Activated T-cell treated with anti-CD3 and anti-CD28 coated beads, Interleukin-2, amount 50 U/mL, for 4 hours (primary cell): ENCODE results near the gene FAM43A. TPM values are rescaled to one million over a fixed set of nuclear protein-coding genes. Genes with fewer than 3 reads are reported as not detected.
A peak's percentile ranks its signal among the peaks of the same experiment; 100 is the strongest.

Experiments used
- ATAC-seq, 2 donors: fragments of 200-7000 bp; cut with Tn5 transposase; one replicate each; pipeline ENCODE4 v1.10.0; 2021
- DNase-seq: peaks from one replicate; pipeline ENCODE4 v3.0.0-alpha.2; 2020
- H3K27me3 Mint-ChIP-seq: one replicate; pipeline ENCODE4 v1.8.0; 2021; ENCODE audit warnings: low read depth, mixed read lengths
- H3K36me3 Mint-ChIP-seq: one replicate; pipeline ENCODE4 v1.8.0; 2022; ENCODE audit warnings: mixed read lengths; ENCODE audit not compliant: insufficient read depth
- H3K4me1 Mint-ChIP-seq: one replicate; pipeline ENCODE4 v1.8.0; 2021; ENCODE audit warnings: low read depth, mixed read lengths
- H3K4me3 Mint-ChIP-seq: one replicate; pipeline ENCODE4 v1.8.0; 2021; ENCODE audit warnings: mild to moderate bottlenecking, moderate library complexity, mixed read lengths
- H3K9me3 Mint-ChIP-seq: one replicate; pipeline ENCODE4 v1.8.0; 2021; ENCODE audit warnings: mixed read lengths
- total RNA-seq, 3 donors: library from RNA; stranded (reverse); gene quantifications; one replicate each; pipeline ENCODE4 v1.2.1, GENCODE V29; 2021

Gene FAM43A
- total RNA-seq, 3 donors from 2014 or later = 9.9 to 27.8 (median 19.8) TPM

DNA sequence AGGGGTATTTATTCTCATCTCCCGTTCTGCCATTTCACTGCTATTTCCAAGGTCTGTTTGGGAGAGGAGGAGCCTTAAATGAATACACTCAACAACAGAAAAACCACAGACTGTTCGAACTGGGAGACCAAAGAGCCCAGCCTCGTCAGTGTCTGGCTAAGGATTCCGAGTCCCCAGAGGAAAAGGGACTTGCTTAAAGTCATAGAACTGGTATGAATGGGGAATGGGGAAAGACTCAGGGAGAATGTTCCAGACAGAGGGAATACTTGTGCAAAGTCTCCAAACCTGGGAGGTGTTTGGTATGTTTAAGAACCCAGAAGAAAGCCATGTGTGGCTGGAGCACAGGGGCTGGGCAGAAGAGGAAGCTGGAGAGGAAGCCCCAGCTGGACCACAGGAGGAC lies 46.9 kb downstream of the FAM43A start:
- Mint-ChIP-seq H3K36me3 (no peaks in the 10 kb centered on the region), H3K27me3 (peaks cover 24% of the 10 kb centered on the region)

DNA sequence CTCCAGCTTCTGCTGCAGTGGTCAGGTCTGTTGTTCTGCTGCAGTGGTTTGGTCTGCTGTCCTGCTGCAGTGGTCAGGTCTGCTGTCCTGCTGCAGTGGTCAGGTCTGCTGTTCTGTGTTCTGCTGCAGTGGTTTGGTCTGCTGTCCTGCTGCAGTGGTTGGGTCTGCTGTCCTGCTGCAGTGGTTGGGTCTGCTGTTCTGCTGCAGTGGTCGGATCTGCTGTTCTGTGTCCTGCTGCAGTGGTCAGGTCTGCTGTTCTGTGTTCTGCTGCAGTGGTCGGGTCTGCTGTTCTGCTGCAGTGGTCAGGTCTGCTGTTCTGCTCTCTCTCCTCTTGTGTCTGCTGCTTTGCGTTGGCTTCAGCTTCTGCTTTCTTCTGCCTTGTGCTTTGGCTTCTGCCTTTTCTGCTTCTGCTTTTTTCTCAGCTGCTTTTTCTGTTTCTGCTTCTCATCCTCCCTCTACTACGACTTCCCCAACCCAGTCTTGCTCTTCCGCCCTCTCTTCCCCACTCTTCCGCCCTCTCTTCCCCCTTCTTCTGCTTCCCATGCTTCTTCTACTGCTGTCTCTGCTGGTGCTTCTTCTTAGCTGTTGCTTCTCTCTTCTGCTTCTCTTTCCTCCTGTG lies 50.7 kb downstream of the FAM43A start:
- no peaks in the 10 kb centered on the region for H3K36me3 Mint-ChIP-seq
- ATAC-seq = peak in 1 of 2 donors; percentile 35
- peaks cover 38% of the 10 kb centered on the region for H3K27me3 Mint-ChIP-seq
- H3K9me3 Mint-ChIP-seq = no peaks in the 10 kb centered on the region
- no peaks in the 10 kb centered on the region for H3K4me1 Mint-ChIP-seq
- no peak overlapping the region for H3K4me3 Mint-ChIP-seq
- DNase-seq = no peak

More for the DNA sequence above, 46.9 kb downstream of the FAM43A start:
- H3K4me1 Mint-ChIP-seq = no peaks in the 10 kb centered on the region
- no peaks in the 10 kb centered on the region for H3K9me3 Mint-ChIP-seq
- no peak overlapping the region for H3K4me3 Mint-ChIP-seq
- ATAC-seq (no peak), DNase-seq (no peak)

DNA sequence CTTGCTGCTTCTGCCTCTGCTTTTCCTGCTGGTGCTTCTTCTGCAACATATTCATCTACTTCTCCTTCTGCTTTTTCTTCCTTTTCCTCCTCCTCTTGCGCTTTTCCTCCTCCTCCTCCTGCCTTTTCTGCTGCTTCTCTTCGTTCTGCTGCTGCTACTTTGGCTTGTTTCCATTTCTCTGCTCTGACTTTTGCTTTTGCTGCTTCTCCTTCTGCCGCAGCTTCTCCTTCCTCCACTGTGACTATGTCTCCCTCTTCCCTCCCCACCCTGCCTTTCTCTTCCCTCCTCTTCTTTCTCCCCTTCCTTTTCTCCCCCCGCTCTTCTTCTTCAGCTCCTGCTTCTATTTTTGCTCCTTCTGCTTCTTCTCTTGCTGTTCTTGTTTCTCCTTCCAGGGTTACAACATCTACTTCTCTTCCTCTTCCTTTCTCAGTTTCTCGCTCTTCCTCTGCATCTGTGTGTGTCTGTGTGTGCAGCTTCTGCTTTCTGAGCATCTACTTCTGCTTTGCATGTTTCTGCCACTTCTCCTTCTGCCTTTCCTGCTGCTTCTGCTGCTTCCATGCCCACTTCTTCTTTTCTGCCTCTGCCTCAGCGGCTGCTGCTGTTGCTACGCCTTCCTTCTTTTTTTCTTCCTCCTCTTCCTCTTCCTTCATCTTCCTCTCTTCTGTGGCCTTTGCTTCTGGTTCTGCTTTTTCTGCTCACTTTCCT lies 51.4 kb downstream of the FAM43A start:
- DNase-seq (no peak), ATAC-seq (no peak)
- Mint-ChIP-seq H3K36me3 (no peaks in the 10 kb centered on the region), H3K27me3 (peaks cover 34% of the 10 kb centered on the region), H3K4me3 (no peak overlapping the region), H3K4me1 (no peaks in the 10 kb centered on the region), H3K9me3 (no peaks in the 10 kb centered on the region)

Other genes starting within 250 kb of the FAM43A start
- gene ATP13A3, start 198.9 kb upstream of the FAM43A start, total RNA-seq = 100 to 1,000 TPM; 186 to 209 (median 188) TPM
- 1 to 10 TPM; 1.1 to 2.4 (median 2.0) TPM for gene TMEM44, start 52.5 kb upstream of the FAM43A start, total RNA-seq
- gene LSG1, start 13.7 kb upstream of the FAM43A start, total RNA-seq = 10 to 100 TPM; 68.4 to 82.0 (median 70.3) TPM